Astrocyte (in vitro differentiated cells and primary cell): ENCODE results near the gene ADCY4. TPM values are rescaled to one million over a fixed set of nuclear protein-coding genes. Genes with fewer than 3 reads are reported as not detected.

Experiments used
- DNase-seq: peaks from one replicate; pipeline ENCODE4 v3.0.0-alpha.2; 2010; ENCODE audit warnings: low read depth
- FAIRE-seq: peaks from 2 replicates; lab custom pipeline; 2011; peaks lifted over from hg19 to GRCh38; lab: Jason Lieb, UNC
- H2AFZ ChIP-seq: 2 replicates; pipeline ENCODE4 v1.6.0; 2012; ENCODE audit warnings: low read depth, low read length, inconsistent platforms
- H3K27ac ChIP-seq: 2 replicates; pipeline ENCODE4 v1.5.1; 2011; ENCODE audit warnings: low read depth, low read length, inconsistent platforms
- H3K27me3 ChIP-seq: 2 replicates; pipeline ENCODE4 v1.6.0; 2011; ENCODE audit warnings: low read length, inconsistent platforms; ENCODE audit not compliant: insufficient read depth
- H3K36me3 ChIP-seq: 2 replicates; pipeline ENCODE4 v1.5.1; 2011; ENCODE audit warnings: low read length, inconsistent platforms; ENCODE audit not compliant: insufficient read depth
- H3K4me1 ChIP-seq: 2 replicates; pipeline ENCODE4 v1.5.1; 2011; ENCODE audit warnings: low read length, inconsistent platforms; ENCODE audit not compliant: insufficient read depth
- H3K4me2 ChIP-seq: 2 replicates; pipeline ENCODE4 v1.6.0; 2012; ENCODE audit warnings: low read length, inconsistent platforms
- H3K4me3 ChIP-seq: 2 replicates; pipeline ENCODE4 v1.5.1; 2011; ENCODE audit warnings: low read depth, mild to moderate bottlenecking, low read length, inconsistent platforms; ENCODE audit not compliant: insufficient read depth
- H3K79me2 ChIP-seq: 2 replicates; pipeline ENCODE4 v1.6.0; 2012; ENCODE audit warnings: mild to moderate bottlenecking, low read length, inconsistent platforms; ENCODE audit not compliant: insufficient read depth
- H3K9ac ChIP-seq: 2 replicates; pipeline ENCODE4 v1.6.0; 2012; ENCODE audit warnings: mild to moderate bottlenecking, low read length, inconsistent platforms
- H3K9me3 ChIP-seq: 2 replicates; pipeline ENCODE4 v1.5.1; 2012; ENCODE audit warnings: low read depth, mild to moderate bottlenecking, low read length, inconsistent platforms; ENCODE audit not compliant: insufficient read depth
- H4K20me1 ChIP-seq: 2 replicates; pipeline ENCODE4 v1.6.0; 2012; ENCODE audit warnings: low read length, inconsistent platforms; ENCODE audit not compliant: insufficient read depth
- H3K27ac Mint-ChIP-seq: one replicate; pipeline ENCODE4 v1.8.0; 2021; ENCODE audit warnings: mild to moderate bottlenecking, mixed read lengths; ENCODE audit not compliant: unreplicated experiment
- H3K27me3 Mint-ChIP-seq: one replicate; pipeline ENCODE4 v1.8.0; 2021; ENCODE audit warnings: low read depth, mixed read lengths; ENCODE audit not compliant: unreplicated experiment
- H3K36me3 Mint-ChIP-seq: one replicate; pipeline ENCODE4 v1.8.0; 2021; ENCODE audit warnings: low read depth, mixed read lengths; ENCODE audit not compliant: unreplicated experiment
- H3K4me1 Mint-ChIP-seq: one replicate; pipeline ENCODE4 v1.8.0; 2021; ENCODE audit warnings: low read depth, mixed read lengths; ENCODE audit not compliant: unreplicated experiment
- H3K4me3 Mint-ChIP-seq: one replicate; pipeline ENCODE4 v1.8.0; 2021; ENCODE audit warnings: mild to moderate bottlenecking, moderate library complexity, mixed read lengths; ENCODE audit not compliant: unreplicated experiment
- H3K9me3 Mint-ChIP-seq: one replicate; pipeline ENCODE4 v1.8.0; 2021; ENCODE audit warnings: mild to moderate bottlenecking, mixed read lengths; ENCODE audit not compliant: unreplicated experiment
- CTCF ChIP-seq: IDR thresholded peaks from 2 replicates; pipeline ENCODE4 v1.5.1; 2011; ENCODE audit warnings: low read depth, mild to moderate bottlenecking, inconsistent platforms, low read length, moderate library complexity; ENCODE audit not compliant: insufficient read depth
- EZH2 ChIP-seq: IDR thresholded peaks from 2 replicates; pipeline ENCODE4 v1.6.1; 2012; ENCODE audit warnings: mild to moderate bottlenecking, low read length, inconsistent platforms; ENCODE audit not compliant: insufficient read depth
- total RNA-seq: library from RNA; stranded (reverse); gene quantifications from 2 replicates; pipeline ENCODE4 v1.2.1, GENCODE V29; 2021

Gene ADCY4
- total RNA-seq, 1 donor from 2014 or later, result 0.32 TPM

- H3K4me2 ChIP-seq, result no peak overlapping the region
- H2AFZ ChIP-seq, result no peak overlapping the region
- peaks cover 18% of the 10 kb centered on the region for H3K4me1 Mint-ChIP-seq
- H3K36me3 Mint-ChIP-seq, result peaks cover 6% of the 10 kb centered on the region
- H3K4me3 Mint-ChIP-seq, result no peak overlapping the region
- H3K9ac ChIP-seq, result no peak overlapping the region
- H3K27me3 ChIP-seq, result no peaks in the 10 kb centered on the region
- H3K9me3 ChIP-seq, result no peaks in the 10 kb centered on the region
- no peaks in the 10 kb centered on the region for H3K79me2 ChIP-seq
- FAIRE-seq (no peak), DNase-seq (no peak)
- H4K20me1 ChIP-seq, result no peaks in the 10 kb centered on the region
- H3K4me1 ChIP-seq, result peaks cover 5% of the 10 kb centered on the region
- H3K27ac Mint-ChIP-seq, result no peak overlapping the region
- H3K9me3 Mint-ChIP-seq, result no peaks in the 10 kb centered on the region
- H3K36me3 ChIP-seq, result peaks cover 14% of the 10 kb centered on the region
- no peak overlapping the region for H3K4me3 ChIP-seq
- H3K27ac ChIP-seq, result no peak overlapping the region
- TF ChIP-seq CTCF (no peak), EZH2 (no peak)
- H3K27me3 Mint-ChIP-seq, result no peaks in the 10 kb centered on the region
Measured at GRCh38 chr14:24293525-24293924, 41.3 kb downstream of the ADCY4 start.

GRCh38 chr14:24292118-24292807, 42.6 kb downstream of the ADCY4 start:
- no peak overlapping the region for H3K4me3 ChIP-seq
- no peaks in the 10 kb centered on the region for H4K20me1 ChIP-seq
- H3K27me3 ChIP-seq, result no peaks in the 10 kb centered on the region
- H3K27ac ChIP-seq, result no peak overlapping the region
- no peak for DNase-seq
- H3K4me2 ChIP-seq, result no peak overlapping the region
- H2AFZ ChIP-seq, result no peak overlapping the region
- no peaks in the 10 kb centered on the region for H3K79me2 ChIP-seq
- Mint-ChIP-seq H3K4me1 (peaks cover 11% of the 10 kb centered on the region), H3K27ac (no peak overlapping the region), H3K9me3 (no peaks in the 10 kb centered on the region), H3K27me3 (no peaks in the 10 kb centered on the region), H3K36me3 (peaks cover 6% of the 10 kb centered on the region), H3K4me3 (no peak overlapping the region)
- H3K36me3 ChIP-seq, result peaks cover 14% of the 10 kb centered on the region
- FAIRE-seq, result no peak
- H3K9me3 ChIP-seq, result no peaks in the 10 kb centered on the region
- TF ChIP-seq EZH2 (no peak), CTCF (no peak)
- H3K9ac ChIP-seq, result no peak overlapping the region
- peaks cover 5% of the 10 kb centered on the region for H3K4me1 ChIP-seq

DNA sequence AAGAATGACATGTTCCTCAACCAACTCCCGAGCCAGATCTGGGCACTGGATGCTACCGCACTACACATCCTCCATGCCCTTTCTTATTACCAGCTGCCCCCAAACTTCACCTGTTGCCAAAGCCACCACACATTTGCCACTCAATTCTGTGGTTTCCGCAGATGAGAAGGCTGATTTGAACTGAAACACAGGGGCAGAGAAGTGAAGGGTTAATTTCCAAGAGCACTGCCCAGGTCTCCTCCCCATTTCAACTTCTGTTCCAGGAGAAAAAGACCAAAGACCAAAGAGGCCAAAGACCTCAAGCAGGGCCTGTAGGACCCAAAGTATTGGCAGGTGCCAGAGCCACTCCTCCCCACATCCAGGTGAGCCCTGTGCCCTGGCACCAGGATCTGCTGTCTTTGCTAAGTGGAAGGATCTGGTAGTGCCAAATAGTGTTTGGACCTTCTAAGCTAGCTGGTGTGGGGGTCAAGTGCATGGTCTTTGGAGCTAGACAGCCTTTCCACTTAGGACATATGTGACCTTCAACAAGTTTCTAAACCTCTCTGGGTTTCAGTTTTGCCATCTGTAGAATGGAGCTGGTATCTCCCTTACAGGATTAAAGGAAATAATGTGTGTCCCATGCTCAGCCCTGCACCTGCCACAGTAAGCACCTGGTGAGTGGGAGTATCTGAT, 43.3 kb downstream of the ADCY4 start:
- Mint-ChIP-seq H3K4me1 (peaks cover 5% of the 10 kb centered on the region), H3K9me3 (no peaks in the 10 kb centered on the region), H3K4me3 (no peak overlapping the region), H3K36me3 (peaks cover 4% of the 10 kb centered on the region), H3K27me3 (no peaks in the 10 kb centered on the region), H3K27ac (no peak overlapping the region)
- no peak overlapping the region for H3K9ac ChIP-seq
- no peaks in the 10 kb centered on the region for H3K27me3 ChIP-seq
- H4K20me1 ChIP-seq, result no peaks in the 10 kb centered on the region
- no peak for DNase-seq
- no peak overlapping the region for H3K4me2 ChIP-seq
- peaks cover 3% of the 10 kb centered on the region for H3K4me1 ChIP-seq
- H3K79me2 ChIP-seq, result no peaks in the 10 kb centered on the region
- H3K36me3 ChIP-seq, result peaks cover 14% of the 10 kb centered on the region
- no peak for FAIRE-seq
- TF ChIP-seq CTCF (no peak), EZH2 (no peak)
- H3K9me3 ChIP-seq, result no peaks in the 10 kb centered on the region
- H3K4me3 ChIP-seq, result no peak overlapping the region
- no peak overlapping the region for H3K27ac ChIP-seq
- no peak overlapping the region for H2AFZ ChIP-seq
